Neuronal stem cell (in vitro differentiated cells): ENCODE results near the gene EIF3D.

ENCODE experiments used
- DNase-seq: peaks from one replicate; pipeline ENCODE4 v3.0.0-alpha.2; 2013; ENCODE audit warnings: low spot score
- H2AFZ ChIP-seq: one replicate; pipeline ENCODE4 v1.6.1; 2013; ENCODE audit warnings: mild to moderate bottlenecking, low read length, inconsistent platforms
- H2AK5ac ChIP-seq: 2 replicates; pipeline ENCODE4 v1.6.1; 2013; ENCODE audit warnings: low read depth, mild to moderate bottlenecking, inconsistent platforms, low read length, moderate library complexity, mixed read lengths
- H2BK120ac ChIP-seq: 2 replicates; pipeline ENCODE4 v1.6.1; 2013; ENCODE audit warnings: low read depth, mild to moderate bottlenecking, inconsistent platforms, low read length, moderate library complexity, mixed read lengths
- H2BK12ac ChIP-seq: one replicate; pipeline ENCODE4 v1.6.1; 2013; ENCODE audit warnings: low read length, inconsistent platforms
- H2BK15ac ChIP-seq: 2 replicates; pipeline ENCODE4 v1.6.1; 2013; ENCODE audit warnings: mild to moderate bottlenecking, low read length, inconsistent platforms, mixed read lengths
- H2BK5ac ChIP-seq: one replicate; pipeline ENCODE4 v1.6.1; 2013; ENCODE audit warnings: inconsistent platforms, mild to moderate bottlenecking, low read length, moderate library complexity
- H3K14ac ChIP-seq: one replicate; pipeline ENCODE4 v1.6.1; 2013; ENCODE audit warnings: low read length, inconsistent platforms
- H3K18ac ChIP-seq: 2 replicates; pipeline ENCODE4 v1.6.1; 2013; ENCODE audit warnings: low read length, inconsistent platforms
- H3K23ac ChIP-seq: 2 replicates; pipeline ENCODE4 v1.6.1; 2013; ENCODE audit warnings: low read depth, mild to moderate bottlenecking, mixed read lengths, low read length, inconsistent platforms; ENCODE audit not compliant: poor library complexity
- H3K27ac ChIP-seq: replicated peaks from 3 replicates; pipeline ENCODE4 v1.5.1; 2013; ENCODE audit warnings: low read length, inconsistent platforms
- H3K27me3 ChIP-seq, 3 experiments: 2 replicates each; pipeline ENCODE4 v1.6.1; 2013; ENCODE audit warnings: low read length in 3 of 3, mild to moderate bottlenecking in 2 of 3, inconsistent platforms in 1 of 3, low read depth in 1 of 3, mixed read lengths in 1 of 3, moderate library complexity in 1 of 3; ENCODE audit not compliant: control insufficient read depth in 3 of 3, insufficient read depth in 3 of 3
- H3K36me3 ChIP-seq, 2 donors: replicated peaks in 1 of 2; 2 replicates each; pipeline ENCODE4 v1.6.1; 2013; ENCODE audit warnings: low read length in 2 of 2; ENCODE audit not compliant: control insufficient read depth in 2 of 2, insufficient read depth in 2 of 2
- H3K4ac ChIP-seq: 2 replicates; pipeline ENCODE4 v1.6.1; 2013; ENCODE audit warnings: inconsistent platforms, mild to moderate bottlenecking, low read length, moderate library complexity
- H3K4me1 ChIP-seq, 2 donors: 1 replicate in 1 of 2; 2 replicates in 1 of 2; pipeline ENCODE4 v1.6.1; 2013; ENCODE audit warnings: low read length in 2 of 2, low read depth in 1 of 2; ENCODE audit not compliant: control insufficient read depth in 2 of 2, insufficient read depth in 1 of 2
- H3K4me2 ChIP-seq: one replicate; pipeline ENCODE4 v1.6.1; 2013; ENCODE audit warnings: mild to moderate bottlenecking, low read length, inconsistent platforms; ENCODE audit not compliant: insufficient read depth, poor library complexity, severe bottlenecking
- H3K4me3 ChIP-seq, 2 donors: 2 replicates each; pipeline ENCODE4 v1.5.1; 2013; ENCODE audit warnings: low read length in 2 of 2, mild to moderate bottlenecking in 2 of 2, inconsistent platforms in 1 of 2, moderate library complexity in 1 of 2
- H3K79me1 ChIP-seq: one replicate; pipeline ENCODE4 v1.6.1; 2013; ENCODE audit warnings: low read depth, mild to moderate bottlenecking, inconsistent platforms, low read length, moderate library complexity
- H3K9ac ChIP-seq: one replicate; pipeline ENCODE4 v1.6.1; 2013; ENCODE audit warnings: mild to moderate bottlenecking, low read depth, low read length, inconsistent platforms; ENCODE audit not compliant: poor library complexity
- H3K9me3 ChIP-seq, 2 donors: replicated peaks in 1 of 2; 2 replicates each; pipeline versions ENCODE3 to v1.6.1; 2013; ENCODE audit warnings: low read length in 2 of 2, mild to moderate bottlenecking in 2 of 2, inconsistent platforms in 1 of 2, low read depth in 1 of 2, mixed read lengths in 1 of 2, moderate library complexity in 1 of 2; ENCODE audit not compliant: control insufficient read depth in 2 of 2, insufficient read depth in 1 of 2
- H4K8ac ChIP-seq: one replicate; pipeline ENCODE4 v1.6.1; 2013; ENCODE audit warnings: low read depth, mild to moderate bottlenecking, inconsistent platforms, low read length, moderate library complexity
- H4K91ac ChIP-seq: one replicate; pipeline ENCODE4 v1.6.1; 2013; ENCODE audit warnings: low read length, low read depth, mild to moderate bottlenecking, inconsistent platforms; ENCODE audit not compliant: poor library complexity
- WGBS, 2 donors: extraction: QIAGEN DNeasy Blood & Tissue Kit; methylation state at CpG; one replicate each; pipeline ENCODE4 v1.1.7; 2013; ENCODE audit warnings: missing lambda C conversion rate in 2 of 2, mixed read lengths in 1 of 2; ENCODE audit not compliant: insufficient read length in 2 of 2, insufficient replicate concordance in 1 of 2; ENCODE audit errors: extremely low coverage in 2 of 2; 5-methylcytosine and 5-hydroxymethylcytosine counted together

Gene EIF3D

DNA sequence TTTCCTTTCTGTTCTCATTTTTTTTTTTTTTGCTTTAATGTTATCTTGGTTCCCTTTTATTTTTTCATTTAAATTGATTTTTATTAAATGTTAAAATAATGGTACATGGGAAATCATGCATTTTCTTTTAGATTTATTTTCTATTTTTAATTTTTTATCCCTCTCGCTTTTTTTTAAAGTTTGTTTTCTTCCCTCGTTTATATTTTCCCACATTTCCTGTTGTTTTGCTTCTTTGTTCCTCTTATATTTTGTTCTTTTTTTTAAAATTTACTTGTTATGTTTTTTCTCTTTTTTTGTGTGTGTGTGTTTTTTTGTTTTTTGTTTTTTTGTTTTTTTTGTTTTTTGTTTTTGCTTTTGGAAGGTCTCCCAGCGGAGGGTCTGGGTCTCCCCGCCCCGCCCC is 34.9 kb upstream of the EIF3D start:
- Histone ChIP-seq H3K36me3 (no peaks in the 10 kb centered on the region), H3K23ac (no peak overlapping the region), H3K4me3 (no peak overlapping the region), H2BK12ac (no peak overlapping the region), H3K4me1 (peaks cover 2 to 4% of the 10 kb centered on the region in 2 donors), H3K14ac (no peak overlapping the region), H4K8ac (no peak overlapping the region), H3K27ac (no peak overlapping the region), H4K91ac (no peak overlapping the region), H3K9ac (no peak overlapping the region), H2BK5ac (no peak overlapping the region), H3K27me3 (peaks cover 0 to 16% (median 0%) of the 10 kb centered on the region in 3 experiments), H3K4me2 (no peak overlapping the region), H3K4ac (no peak overlapping the region), H2BK15ac (no peak overlapping the region), H3K18ac (no peak overlapping the region), H3K9me3 (no peaks in the 10 kb centered on the region), H2AFZ (no peak overlapping the region), H2BK120ac (no peak overlapping the region), H2AK5ac (no peak overlapping the region), H3K79me1 (no peaks in the 10 kb centered on the region)
- no peak for DNase-seq
- no CpG with 5 or more reads among the region's 5 CpGs for WGBS, 2 donors

- Histone ChIP-seq H3K9ac (no peak overlapping the region), H3K4me2 (no peak overlapping the region), H3K36me3 (no peaks in the 10 kb centered on the region), H3K14ac (no peak overlapping the region), H2BK15ac (peak overlapping the region; percentile 42), H3K4ac (no peak overlapping the region), H3K9me3 (no peaks in the 10 kb centered on the region), H2BK5ac (no peak overlapping the region), H2AK5ac (peak overlapping the region; percentile 74), H3K23ac (peak overlapping the region; percentile 26), H4K8ac (no peak overlapping the region), H3K27ac (no peak overlapping the region), H3K18ac (peak overlapping the region; percentile 69), H4K91ac (no peak overlapping the region), H2BK120ac (no peak overlapping the region), H2AFZ (no peak overlapping the region), H2BK12ac (no peak overlapping the region), H3K27me3 (peaks cover 0 to 16% (median 0%) of the 10 kb centered on the region in 3 experiments), H3K79me1 (no peaks in the 10 kb centered on the region), H3K4me3 (no peak overlapping the region), H3K4me1 (peaks cover 2 to 4% of the 10 kb centered on the region in 2 donors)
- no peak for DNase-seq
- WGBS, 2 donors: no CpG with 5 or more reads among the region's 12 CpGs
Observed at GRCh38 chr22:36563444-36563843, 34.5 kb upstream of the EIF3D start.

GRCh38 chr22:36563001-36563400 is 34.0 kb upstream of the EIF3D start:
- no peak for DNase-seq
- H3K36me3 ChIP-seq: no peaks in the 10 kb centered on the region
- H3K18ac ChIP-seq: peak overlapping the region; percentile 69
- H2BK5ac ChIP-seq: no peak overlapping the region
- H3K4me1 ChIP-seq: peaks cover 2 to 4% of the 10 kb centered on the region in 2 donors
- peaks cover 0 to 16% (median 0%) of the 10 kb centered on the region in 3 experiments for H3K27me3 ChIP-seq
- H3K9me3 ChIP-seq: no peaks in the 10 kb centered on the region
- no peak overlapping the region for H3K4ac ChIP-seq
- H3K79me1 ChIP-seq: no peaks in the 10 kb centered on the region
- no peak overlapping the region for H2BK120ac ChIP-seq
- no peak overlapping the region for H4K91ac ChIP-seq
- peak overlapping the region; percentile 26 for H3K23ac ChIP-seq
- H2AK5ac ChIP-seq: peak overlapping the region; percentile 74
- no peak overlapping the region for H2BK12ac ChIP-seq
- no peak overlapping the region for H3K14ac ChIP-seq
- H4K8ac ChIP-seq: no peak overlapping the region
- peak overlapping the region; percentile 42 for H2BK15ac ChIP-seq
- no peak overlapping the region for H2AFZ ChIP-seq
- H3K9ac ChIP-seq: no peak overlapping the region
- WGBS, 2 donors: no CpG with 5 or more reads among the region's 3 CpGs
- no peak overlapping the region for H3K27ac ChIP-seq
- H3K4me2 ChIP-seq: no peak overlapping the region
- H3K4me3 ChIP-seq: no peak overlapping the region

- Histone ChIP-seq H3K14ac (no peak overlapping the region), H3K4ac (no peak overlapping the region), H2AK5ac (no peak overlapping the region), H3K36me3 (no peaks in the 10 kb centered on the region), H3K9ac (peak overlapping the region; percentile 71), H3K4me2 (no peak overlapping the region), H2BK5ac (no peak overlapping the region), H3K79me1 (no peaks in the 10 kb centered on the region), H3K23ac (no peak overlapping the region), H3K9me3 (no peaks in the 10 kb centered on the region), H2AFZ (no peak overlapping the region), H2BK12ac (no peak overlapping the region), H3K27ac (no peak overlapping the region), H4K91ac (no peak overlapping the region), H3K27me3 (peaks cover 0 to 16% (median 0%) of the 10 kb centered on the region in 3 experiments), H2BK15ac (no peak overlapping the region), H4K8ac (no peak overlapping the region), H3K4me1 (peaks cover 2 to 4% of the 10 kb centered on the region in 2 donors), H3K18ac (no peak overlapping the region), H2BK120ac (no peak overlapping the region), H3K4me3 (peak overlapping the region in 1 of 2 donors; percentile 49)
- no CpG with 5 or more reads among the region's 11 CpGs for WGBS, 2 donors
- no peak for DNase-seq
Observed at GRCh38 chr22:36562261-36562835, 33.4 kb upstream of the EIF3D start.
